ENCODE data around the gene RPS27. TPM values are rescaled to one million over a fixed set of nuclear protein-coding genes. Genes with fewer than 3 reads are reported as not detected.

Gene RPS27
- polyA plus RNA-seq, 3 donors: 4,186 to 7,443 (median 4,309) TPM

- no peak for TF ChIP-seq CTCF (IDR thresholded peaks at IDR 0.05)
- Mint-ChIP-seq H3K4me1 (peaks cover 53% of the 10 kb centered on the region), H3K36me3 (peaks cover 40 to 61% of the 10 kb centered on the region in 2 donors), H3K27ac (peak overlapping the region; percentile 62 to 98 (median 92)), H3K4me3 (peak overlapping the region; percentile 98), H3K27me3 (ENCODE audit: low read depth in 3 of 3) (peaks cover 0 to 1% (median 0%) of the 10 kb centered on the region in 3 donors), H3K9me3 (peaks cover 0 to 4% (median 0%) of the 10 kb centered on the region in 7 donors)
- DNase-seq: no peak
- intact Hi-C loops (cut with micrococcal nuclease): loop anchor here (1.0 to 5.0 kb wide), 2 partner anchors 10 to 35 kb away; partner anchors contain the start of genes CREB3L4 (in 1 of the 2) and GATAD2B (in 1 of the 2)
- peak overlapping the region; percentile 84 to 97 (median 89) for H3K4me3 ChIP-seq (replicated peaks in 1 of 3; ENCODE audit: low read depth in 2 of 3, low read length in 3 of 3)
- H3K9ac ChIP-seq (ENCODE audit: insufficient read depth, low read length, poor library complexity, severe bottlenecking): peak overlapping the region; percentile 76
- peaks cover 82% of the 10 kb centered on the region for H3K79me2 ChIP-seq (ENCODE audit: insufficient read depth, low read length)
- H3K27ac ChIP-seq (ENCODE audit: low read depth in 1 of 2, low read length in 2 of 2): peak overlapping the region in 1 of 2 donors; percentile 87
- H3K4me1 ChIP-seq (ENCODE audit: control insufficient read depth in 1 of 2, insufficient read depth in 2 of 2, low read length in 2 of 2): peaks cover 41 to 54% of the 10 kb centered on the region in 2 donors
- peaks cover 64% of the 10 kb centered on the region for H4K20me1 ChIP-seq (ENCODE audit: insufficient read depth, low read length)
- no peaks in the 10 kb centered on the region for H3K9me3 ChIP-seq (replicated peaks in 1 of 2; ENCODE audit: control insufficient read depth in 1 of 2, insufficient read depth in 1 of 2, low read length in 2 of 2)
- H2AFZ ChIP-seq (ENCODE audit: insufficient read depth, low read depth, low read length, poor library complexity, severe bottlenecking): peak overlapping the region; percentile 68
- 0% methylated on average over 3 of the region's 6 CpGs for WGBS (ENCODE audit: insufficient coverage)
- H3K36me3 ChIP-seq (replicated peaks in 1 of 2; ENCODE audit: control insufficient read depth in 1 of 2, insufficient read depth in 2 of 2, low read length in 2 of 2): peaks cover 37 to 56% of the 10 kb centered on the region in 2 donors
- peak overlapping the region; percentile 98 for H3K4me2 ChIP-seq (replicated peaks; ENCODE audit: extremely low read depth, low read length, poor library complexity, severe bottlenecking)
- no peaks in the 10 kb centered on the region for H3K27me3 ChIP-seq (ENCODE audit: control insufficient read depth in 2 of 2, insufficient read depth in 2 of 2, low read length in 2 of 2)
Observed at GRCh38 chr1:153956997-153957715, 33.4 kb upstream of the RPS27 start.

- H3K27ac Mint-ChIP-seq: peak overlapping the region; percentile 92 to 98 (median 94)
- Histone ChIP-seq H3K9ac (ENCODE audit: insufficient read depth, low read length, poor library complexity, severe bottlenecking) (peak overlapping the region; percentile 76), H3K27me3 (ENCODE audit: control insufficient read depth in 2 of 2, insufficient read depth in 2 of 2, low read length in 2 of 2) (no peaks in the 10 kb centered on the region), H3K27ac (ENCODE audit: low read depth in 1 of 2, low read length in 2 of 2) (peak overlapping the region; percentile 57 to 87), H2AFZ (ENCODE audit: insufficient read depth, low read depth, low read length, poor library complexity, severe bottlenecking) (peak overlapping the region; percentile 68), H3K4me3 (replicated peaks in 1 of 3; ENCODE audit: low read depth in 2 of 3, low read length in 3 of 3) (peak overlapping the region; percentile 84 to 97 (median 89)), H3K4me1 (ENCODE audit: control insufficient read depth in 1 of 2, insufficient read depth in 2 of 2, low read length in 2 of 2) (peaks cover 47 to 60% of the 10 kb centered on the region in 2 donors), H3K36me3 (replicated peaks in 1 of 2; ENCODE audit: control insufficient read depth in 1 of 2, insufficient read depth in 2 of 2, low read length in 2 of 2) (peaks cover 32 to 50% of the 10 kb centered on the region in 2 donors), H4K20me1 (ENCODE audit: insufficient read depth, low read length) (peaks cover 64% of the 10 kb centered on the region), H3K4me2 (replicated peaks; ENCODE audit: extremely low read depth, low read length, poor library complexity, severe bottlenecking) (peak overlapping the region; percentile 98), H3K9me3 (replicated peaks in 1 of 2; ENCODE audit: control insufficient read depth in 1 of 2, insufficient read depth in 1 of 2, low read length in 2 of 2) (no peaks in the 10 kb centered on the region), H3K79me2 (ENCODE audit: insufficient read depth, low read length) (peaks cover 82% of the 10 kb centered on the region)
- peaks cover 0 to 1% (median 0%) of the 10 kb centered on the region in 3 donors for H3K27me3 Mint-ChIP-seq (ENCODE audit: low read depth in 3 of 3)
- intact Hi-C loops (cut with micrococcal nuclease): loop anchor here (1.0 to 5.0 kb wide), 2 partner anchors 10 to 35 kb away; partner anchors contain the start of genes CREB3L4 (in 1 of the 2) and GATAD2B (in 1 of the 2)
- H3K9me3 Mint-ChIP-seq: peaks cover 0 to 4% (median 0%) of the 10 kb centered on the region in 7 donors
- peak overlapping the region; percentile 98 for H3K4me3 Mint-ChIP-seq
- DNase-seq: peak in 2 of 3 donors; percentile 16 to 65
- TF ChIP-seq CTCF (IDR thresholded peaks at IDR 0.05): no peak
- peaks cover 35 to 55% of the 10 kb centered on the region in 2 donors for H3K36me3 Mint-ChIP-seq
- H3K4me1 Mint-ChIP-seq: peaks cover 58% of the 10 kb centered on the region
- WGBS (ENCODE audit: insufficient coverage): 3% methylated on average over 10 of the region's 13 CpGs
Observed at GRCh38 chr1:153957744-153958110, 32.8 kb upstream of the RPS27 start.

All from CD14-positive monocyte (primary cell).